BLaER1 (cell line): Measurements from ENCODE around the gene LPP.

ENCODE experiments used
- H3K27ac ChIP-seq: shearing (Covaris generic); formaldehyde crosslinking; 2 replicates; pipeline ENCODE4 v1.8.1; 2022
- H3K27me3 ChIP-seq: shearing (Covaris generic); formaldehyde crosslinking; 2 replicates; pipeline ENCODE4 v1.8.1; 2022
- H3K36me3 ChIP-seq: shearing (Covaris generic); formaldehyde crosslinking; 2 replicates; pipeline ENCODE4 v1.8.1; 2022
- H3K4me1 ChIP-seq: shearing (Covaris generic); formaldehyde crosslinking; 2 replicates; pipeline ENCODE4 v1.8.1; 2022
- H3K4me2 ChIP-seq: shearing (Covaris generic); formaldehyde crosslinking; 2 replicates; pipeline ENCODE4 v1.8.1; 2022
- H3K4me3 ChIP-seq: shearing (Covaris generic); formaldehyde crosslinking; 2 replicates; pipeline ENCODE4 v1.8.1; 2022
- H3K9ac ChIP-seq: shearing (Covaris generic); formaldehyde crosslinking; 2 replicates; pipeline ENCODE4 v1.8.1; 2022
- H3K9me3 ChIP-seq: shearing (Covaris generic); formaldehyde crosslinking; 2 replicates; pipeline ENCODE4 v1.8.1; 2022
- H4K20me1 ChIP-seq: shearing (Covaris generic); formaldehyde crosslinking; 2 replicates; pipeline ENCODE4 v1.8.1; 2022
- Cebpa-rat ChIP-seq: shearing (Covaris generic); IDR thresholded peaks from 2 replicates; pipeline ENCODE4 v1.8.1; 2022

Gene LPP, protein sequence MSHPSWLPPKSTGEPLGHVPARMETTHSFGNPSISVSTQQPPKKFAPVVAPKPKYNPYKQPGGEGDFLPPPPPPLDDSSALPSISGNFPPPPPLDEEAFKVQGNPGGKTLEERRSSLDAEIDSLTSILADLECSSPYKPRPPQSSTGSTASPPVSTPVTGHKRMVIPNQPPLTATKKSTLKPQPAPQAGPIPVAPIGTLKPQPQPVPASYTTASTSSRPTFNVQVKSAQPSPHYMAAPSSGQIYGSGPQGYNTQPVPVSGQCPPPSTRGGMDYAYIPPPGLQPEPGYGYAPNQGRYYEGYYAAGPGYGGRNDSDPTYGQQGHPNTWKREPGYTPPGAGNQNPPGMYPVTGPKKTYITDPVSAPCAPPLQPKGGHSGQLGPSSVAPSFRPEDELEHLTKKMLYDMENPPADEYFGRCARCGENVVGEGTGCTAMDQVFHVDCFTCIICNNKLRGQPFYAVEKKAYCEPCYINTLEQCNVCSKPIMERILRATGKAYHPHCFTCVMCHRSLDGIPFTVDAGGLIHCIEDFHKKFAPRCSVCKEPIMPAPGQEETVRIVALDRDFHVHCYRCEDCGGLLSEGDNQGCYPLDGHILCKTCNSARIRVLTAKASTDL

DNA sequence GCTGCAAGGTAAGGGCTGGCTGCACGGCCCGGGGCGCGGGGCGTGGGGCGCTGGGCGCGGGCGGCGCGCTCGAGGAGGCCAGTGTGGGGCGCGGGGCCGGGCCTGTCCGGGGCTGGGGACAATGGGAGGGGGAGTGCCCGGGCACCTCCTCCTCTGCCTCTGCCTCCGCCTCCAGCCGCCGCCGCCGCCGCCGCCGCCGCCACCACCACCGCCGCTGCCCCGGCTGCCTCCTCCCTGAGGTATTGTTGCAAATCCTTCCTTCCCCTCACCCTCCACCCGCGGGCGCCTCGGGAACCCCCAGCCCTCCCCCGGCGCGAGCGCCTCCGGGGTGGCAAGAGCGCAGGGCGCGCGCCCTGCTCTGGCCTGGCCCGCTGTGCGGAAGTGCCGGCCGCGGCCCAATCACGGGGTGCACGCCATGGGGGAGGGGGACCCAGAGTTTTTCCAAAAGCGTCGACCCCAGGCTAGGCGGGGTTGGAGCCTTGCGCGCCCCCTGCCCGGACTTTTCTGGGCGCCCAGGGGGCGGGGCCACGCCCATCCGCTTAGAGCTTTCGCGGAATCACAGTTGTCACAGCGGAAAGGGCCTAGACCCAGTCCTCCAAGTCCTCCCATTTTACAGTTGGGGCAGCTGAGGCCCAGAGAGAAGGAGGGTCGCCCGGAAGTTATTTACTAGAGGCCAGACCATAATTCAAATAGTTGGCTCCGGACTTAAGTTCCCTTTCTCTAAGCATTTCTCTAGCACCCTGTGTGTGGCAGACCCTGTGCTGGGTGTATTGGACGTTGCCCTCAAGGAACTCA lies at the start of gene LPP:
LPP (plus strand) TSS at position 144 of the 795 bp plus-strand sequence. CDS start 251,964 bp downstream, outside the sequence.
- H3K27ac ChIP-seq = peak within 1 kb of the TSS; percentile 78
- H3K9me3 ChIP-seq = no peaks in the 10 kb centered on the region
- peaks cover 57% of the 10 kb centered on the region for H3K4me1 ChIP-seq
- H3K4me2 ChIP-seq = peak within 1 kb of the TSS; percentile 90
- H3K27me3 ChIP-seq = no peaks in the 10 kb centered on the region
- peaks cover 39% of the 10 kb centered on the region for H4K20me1 ChIP-seq
- peaks cover 2% of the 10 kb centered on the region; the same call in 1 of the 2 replicates for H3K36me3 ChIP-seq
- peak within 1 kb of the TSS; percentile 83 for H3K4me3 ChIP-seq
- no peak for TF ChIP-seq Cebpa-rat
- peak within 1 kb of the TSS; percentile 84 for H3K9ac ChIP-seq

DNA sequence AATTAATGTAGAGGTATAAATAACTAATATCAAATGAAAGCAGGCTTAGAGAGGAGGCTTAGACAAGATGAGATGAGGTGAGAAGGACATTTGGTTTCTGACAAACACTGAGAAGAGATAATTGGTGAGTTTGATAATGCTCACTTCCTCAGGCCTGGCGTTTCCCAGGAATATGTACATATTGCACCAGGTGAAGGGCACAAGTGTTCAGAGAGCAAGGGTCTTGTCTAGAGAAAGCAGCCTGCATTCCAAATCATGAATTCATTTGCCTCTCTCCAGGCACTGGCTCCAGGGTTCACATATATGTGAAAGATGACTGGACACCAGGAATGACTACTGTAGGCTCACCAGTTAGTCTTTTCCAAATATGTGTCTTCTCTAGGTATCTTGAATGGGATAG lies 48.0 kb upstream of the LPP start:
- Histone ChIP-seq H3K4me1 (peaks cover 20% of the 10 kb centered on the region), H4K20me1 (no peaks in the 10 kb centered on the region), H3K9me3 (peaks cover 13% of the 10 kb centered on the region), H3K4me2 (no peak overlapping the region), H3K27me3 (no peaks in the 10 kb centered on the region), H3K4me3 (no peak overlapping the region), H3K36me3 (no peaks in the 10 kb centered on the region), H3K27ac (no peak overlapping the region), H3K9ac (no peak overlapping the region)
- no peak for TF ChIP-seq Cebpa-rat

DNA sequence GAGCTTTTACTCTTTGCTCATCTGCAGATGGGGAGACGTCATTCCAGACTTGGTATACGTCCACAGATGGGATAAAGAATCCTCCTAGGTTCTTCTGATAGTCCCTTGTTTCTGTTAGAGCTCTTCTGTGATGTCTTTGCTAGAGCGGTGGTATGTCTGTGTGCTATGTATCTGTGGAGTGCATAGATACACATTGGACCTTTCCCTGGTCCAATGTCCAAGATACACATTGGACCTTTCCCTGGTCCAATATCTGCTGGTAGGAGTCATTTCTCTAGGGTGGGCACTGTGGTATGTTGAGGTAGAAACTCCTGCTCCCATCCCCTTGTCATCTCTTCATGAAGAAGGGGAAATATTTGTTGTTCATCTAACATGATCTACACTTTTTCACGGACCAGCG lies 47.5 kb upstream of the LPP start:
- Histone ChIP-seq H3K9me3 (peaks cover 8% of the 10 kb centered on the region; the same call in 1 of the 2 replicates), H3K4me1 (peaks cover 20% of the 10 kb centered on the region), H3K9ac (no peak overlapping the region), H3K4me2 (no peak overlapping the region), H4K20me1 (no peaks in the 10 kb centered on the region), H3K27me3 (no peaks in the 10 kb centered on the region), H3K27ac (no peak overlapping the region), H3K36me3 (no peaks in the 10 kb centered on the region), H3K4me3 (no peak overlapping the region)
- no peak for TF ChIP-seq Cebpa-rat

DNA sequence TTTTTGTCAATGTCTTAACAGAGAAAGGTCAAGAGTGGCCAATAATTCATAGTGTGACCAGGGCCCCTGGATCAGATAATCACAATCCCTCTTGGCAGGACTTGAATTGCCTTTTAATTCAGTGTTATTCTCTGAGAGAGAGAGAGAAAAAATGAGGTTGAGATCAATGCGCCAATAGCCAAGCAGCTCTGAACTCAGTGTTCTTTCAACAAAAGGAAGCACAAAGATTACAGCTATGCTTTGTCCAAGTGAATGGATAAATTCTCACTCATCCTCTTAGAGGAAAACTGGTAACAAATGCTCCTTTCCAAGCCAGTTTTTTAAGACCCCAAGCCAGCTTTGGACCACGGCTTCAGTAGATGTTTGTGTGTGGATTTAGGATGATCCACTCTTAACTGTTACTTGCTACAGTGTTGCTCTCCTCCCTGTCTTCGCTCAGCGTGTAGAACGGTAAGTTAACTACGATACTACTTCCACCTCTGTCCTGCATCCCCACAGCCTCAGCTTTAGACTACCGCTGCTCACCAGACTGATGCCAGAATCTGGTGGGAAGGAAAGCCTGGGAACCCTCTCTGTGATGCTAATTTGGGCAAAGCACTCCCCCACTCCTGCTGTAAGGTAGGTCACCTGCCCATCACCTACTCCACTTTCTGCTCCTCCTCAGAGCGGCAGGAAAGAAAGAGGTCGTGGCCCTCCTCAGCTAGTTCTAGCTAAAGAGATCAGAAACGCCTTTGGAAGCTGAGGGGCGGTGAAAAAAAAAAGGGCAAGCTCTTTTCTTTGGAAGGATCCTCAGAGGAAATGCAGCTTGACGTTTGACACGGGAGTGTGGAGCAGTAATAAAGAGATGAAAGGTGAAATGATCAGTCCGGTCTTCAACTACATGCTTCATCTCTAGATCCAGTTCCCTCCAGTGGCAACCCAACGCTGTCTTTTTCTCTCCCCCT lies 46.8 kb upstream of the LPP start:
- Histone ChIP-seq H3K27ac (no peak overlapping the region), H3K4me3 (no peak overlapping the region), H3K9ac (no peak overlapping the region), H3K27me3 (no peaks in the 10 kb centered on the region), H3K36me3 (no peaks in the 10 kb centered on the region), H3K4me1 (peaks cover 24% of the 10 kb centered on the region), H3K9me3 (0 out of 2 replicates have a peak, but pooled peaks cover 3% of the 10 kb centered on the region), H4K20me1 (no peaks in the 10 kb centered on the region), H3K4me2 (no peak overlapping the region)
- no peak for TF ChIP-seq Cebpa-rat

DNA sequence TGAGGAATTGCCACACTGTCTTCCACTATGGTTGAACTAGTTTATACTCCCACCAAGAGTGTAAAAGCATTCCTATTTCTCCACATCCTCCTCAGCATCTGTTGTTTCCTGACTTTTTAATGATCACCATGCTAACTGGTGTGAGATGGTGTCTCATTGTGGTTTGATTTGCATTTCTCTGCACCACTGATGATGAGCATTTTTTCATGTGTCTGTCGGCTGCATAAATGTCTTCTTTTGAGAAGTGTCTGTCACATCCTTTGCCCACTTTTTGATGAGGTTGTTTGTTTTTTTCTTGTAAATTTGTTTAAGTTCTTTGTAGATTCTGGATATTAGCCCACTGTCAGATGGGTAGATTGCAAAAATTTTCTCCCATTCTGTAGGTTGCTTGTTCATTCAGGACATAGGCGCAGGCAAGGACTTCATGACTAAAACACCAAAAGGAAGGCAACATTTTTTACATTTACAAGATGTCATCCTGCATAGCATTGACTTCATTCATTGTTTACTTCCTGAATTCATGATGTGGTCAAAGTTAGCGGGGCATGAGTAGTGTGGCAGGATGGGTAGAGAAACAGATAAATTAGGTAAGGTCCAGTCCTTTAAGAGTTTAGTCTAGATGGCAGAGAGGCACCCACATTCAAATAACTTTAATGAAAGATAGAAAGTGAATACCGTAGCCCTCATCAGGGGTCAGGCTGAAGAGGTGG lies 45.1 kb upstream of the LPP start:
- H3K9ac ChIP-seq = no peak overlapping the region
- no peak overlapping the region for H3K4me3 ChIP-seq
- H3K36me3 ChIP-seq = no peaks in the 10 kb centered on the region
- TF ChIP-seq Cebpa-rat = no peak
- peak overlapping the region; percentile 49 for H3K4me2 ChIP-seq
- no peak overlapping the region for H3K27ac ChIP-seq
- H3K4me1 ChIP-seq = peaks cover 26% of the 10 kb centered on the region
- no peaks in the 10 kb centered on the region for H4K20me1 ChIP-seq
- no peaks in the 10 kb centered on the region for H3K9me3 ChIP-seq
- no peaks in the 10 kb centered on the region for H3K27me3 ChIP-seq

DNA sequence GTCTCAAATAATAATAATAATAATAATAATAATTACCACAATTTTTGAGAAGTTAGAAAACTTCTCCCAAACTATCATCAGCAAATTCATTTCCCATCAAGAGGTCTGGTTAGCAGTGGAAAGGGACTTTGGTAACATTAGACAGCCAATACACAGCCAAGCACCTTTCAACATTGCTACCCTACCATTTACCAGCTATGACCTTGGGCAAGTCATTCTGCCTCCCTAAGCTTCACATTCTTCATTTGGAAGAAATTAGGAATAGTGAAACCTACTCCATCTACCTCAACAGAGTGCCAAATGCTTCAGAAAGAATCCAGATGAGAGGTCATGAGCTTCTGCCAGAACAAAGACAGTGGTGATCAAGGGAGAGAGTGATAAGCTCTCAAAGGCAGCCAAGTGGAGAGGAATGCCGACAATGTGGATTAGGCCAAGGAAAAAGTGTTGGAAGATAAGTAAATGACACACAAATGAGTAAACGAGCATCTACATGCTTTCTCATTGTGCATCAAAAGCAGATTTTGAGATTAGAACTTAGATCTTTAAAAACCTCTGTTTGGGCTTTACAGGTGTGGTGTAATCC lies 42.9 kb upstream of the LPP start:
- H3K9ac ChIP-seq = no peak overlapping the region
- H3K4me1 ChIP-seq = peaks cover 26% of the 10 kb centered on the region
- no peak for TF ChIP-seq Cebpa-rat
- no peak overlapping the region for H3K27ac ChIP-seq
- no peaks in the 10 kb centered on the region for H3K36me3 ChIP-seq
- no peaks in the 10 kb centered on the region for H4K20me1 ChIP-seq
- H3K4me2 ChIP-seq = no peak overlapping the region
- no peaks in the 10 kb centered on the region for H3K27me3 ChIP-seq
- no peak overlapping the region for H3K4me3 ChIP-seq
- H3K9me3 ChIP-seq = no peaks in the 10 kb centered on the region

DNA sequence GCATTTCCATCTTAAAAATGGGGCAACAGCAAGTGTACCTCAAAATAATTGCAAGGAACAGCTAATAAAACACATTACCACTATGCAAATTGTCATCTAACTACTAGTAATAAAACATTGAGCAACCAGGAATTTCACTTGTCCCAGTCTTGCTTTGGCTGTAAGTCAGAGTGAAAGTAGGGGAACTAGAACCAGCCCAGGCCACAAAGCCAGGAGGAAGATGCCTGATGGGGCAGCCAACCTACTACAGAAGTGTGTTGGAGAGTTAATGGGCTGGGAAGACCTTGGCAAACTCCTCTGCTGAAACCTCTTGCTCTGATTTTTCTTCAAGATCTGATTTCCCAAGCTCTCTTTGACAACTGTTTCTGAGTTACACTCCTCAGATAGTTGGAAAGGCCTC lies 40.2 kb upstream of the LPP start:
- no peak overlapping the region for H3K27ac ChIP-seq

DNA sequence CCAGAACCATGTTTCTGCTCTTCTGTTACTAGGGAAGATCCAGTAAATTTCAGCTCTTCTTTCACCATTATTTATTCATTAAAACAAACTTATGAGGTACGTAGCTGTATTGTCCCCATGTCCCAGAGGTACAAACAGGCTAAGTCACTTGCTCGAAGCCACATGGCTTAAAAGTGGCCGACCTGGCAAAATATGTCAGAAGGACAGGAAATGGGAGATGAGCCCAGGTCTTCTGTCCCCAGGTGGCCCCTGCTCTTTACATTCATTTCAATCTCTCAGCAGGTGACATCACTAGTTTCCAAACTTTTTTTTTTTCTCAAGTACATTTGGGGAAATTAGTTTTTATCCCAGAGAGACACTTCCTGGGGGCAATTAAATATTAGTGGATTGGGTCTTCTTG lies 34.1 kb upstream of the LPP start:
- Histone ChIP-seq H3K4me2 (no peak overlapping the region), H3K27ac (no peak overlapping the region), H3K4me3 (no peak overlapping the region), H4K20me1 (no peaks in the 10 kb centered on the region), H3K9ac (no peak overlapping the region), H3K36me3 (no peaks in the 10 kb centered on the region), H3K27me3 (no peaks in the 10 kb centered on the region), H3K4me1 (peaks cover 6% of the 10 kb centered on the region; the same call in 1 of the 2 replicates), H3K9me3 (no peaks in the 10 kb centered on the region)
- no peak for TF ChIP-seq Cebpa-rat

More for the DNA sequence above, 40.2 kb upstream of the LPP start:
- H3K27me3 ChIP-seq = no peaks in the 10 kb centered on the region
- H3K9ac ChIP-seq = no peak overlapping the region
- no peaks in the 10 kb centered on the region for H4K20me1 ChIP-seq
- H3K9me3 ChIP-seq = no peaks in the 10 kb centered on the region
- no peak overlapping the region for H3K4me3 ChIP-seq
- H3K4me1 ChIP-seq = peaks cover 23% of the 10 kb centered on the region
- no peaks in the 10 kb centered on the region for H3K36me3 ChIP-seq
- no peak for TF ChIP-seq Cebpa-rat
- H3K4me2 ChIP-seq = no peak overlapping the region
